ENCODE results near the gene IGFBP6.

DNA sequence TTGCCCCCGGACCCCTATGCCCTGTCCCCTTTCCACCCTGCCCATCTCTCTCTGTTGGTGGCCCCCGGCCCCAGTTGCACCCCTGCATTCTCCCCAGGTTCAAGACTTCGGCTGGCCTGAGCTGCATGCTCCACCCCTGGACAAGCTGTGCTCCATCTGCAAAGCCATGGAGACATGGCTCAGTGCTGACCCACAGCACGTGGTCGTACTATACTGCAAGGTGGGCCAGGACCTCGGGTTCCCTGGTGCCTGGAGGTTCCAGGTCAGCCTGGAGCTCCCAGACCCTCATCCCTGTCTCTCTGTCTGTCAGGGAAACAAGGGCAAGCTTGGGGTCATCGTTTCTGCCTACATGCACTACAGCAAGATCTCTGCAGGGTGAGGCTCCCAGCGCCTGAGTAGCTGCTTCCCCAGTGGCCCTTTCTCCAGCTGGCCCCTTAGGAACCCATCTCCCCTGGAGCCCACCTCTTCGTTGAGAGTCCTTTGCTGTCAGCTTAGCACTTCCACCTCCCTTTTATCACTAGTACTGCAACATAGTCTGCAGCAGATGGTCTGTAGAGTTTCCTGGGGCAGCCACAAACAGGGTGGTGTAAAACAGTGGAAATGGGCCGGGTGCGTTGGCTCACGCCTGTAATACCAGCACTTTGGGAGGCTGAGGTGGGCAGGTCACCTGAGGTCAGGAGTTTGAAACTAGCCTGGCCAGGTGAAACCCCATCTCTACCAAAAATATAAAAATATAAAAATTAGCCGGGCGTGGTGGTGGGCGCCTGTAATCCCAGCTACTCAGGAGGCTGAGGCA, 41.8 kb upstream of the IGFBP6 start:
- TF ChIP-seq, protein P1, sequence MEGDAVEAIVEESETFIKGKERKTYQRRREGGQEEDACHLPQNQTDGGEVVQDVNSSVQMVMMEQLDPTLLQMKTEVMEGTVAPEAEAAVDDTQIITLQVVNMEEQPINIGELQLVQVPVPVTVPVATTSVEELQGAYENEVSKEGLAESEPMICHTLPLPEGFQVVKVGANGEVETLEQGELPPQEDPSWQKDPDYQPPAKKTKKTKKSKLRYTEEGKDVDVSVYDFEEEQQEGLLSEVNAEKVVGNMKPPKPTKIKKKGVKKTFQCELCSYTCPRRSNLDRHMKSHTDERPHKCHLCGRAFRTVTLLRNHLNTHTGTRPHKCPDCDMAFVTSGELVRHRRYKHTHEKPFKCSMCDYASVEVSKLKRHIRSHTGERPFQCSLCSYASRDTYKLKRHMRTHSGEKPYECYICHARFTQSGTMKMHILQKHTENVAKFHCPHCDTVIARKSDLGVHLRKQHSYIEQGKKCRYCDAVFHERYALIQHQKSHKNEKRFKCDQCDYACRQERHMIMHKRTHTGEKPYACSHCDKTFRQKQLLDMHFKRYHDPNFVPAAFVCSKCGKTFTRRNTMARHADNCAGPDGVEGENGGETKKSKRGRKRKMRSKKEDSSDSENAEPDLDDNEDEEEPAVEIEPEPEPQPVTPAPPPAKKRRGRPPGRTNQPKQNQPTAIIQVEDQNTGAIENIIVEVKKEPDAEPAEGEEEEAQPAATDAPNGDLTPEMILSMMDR (IDR thresholded peaks at IDR 0.05), result no peak
- TF ChIP-seq POLR2A (IDR thresholded peaks at IDR 0.05), result no peak

All from adrenal gland (tissue), 5 donors.